ENCODE data around the gene TMEM151B. TPM values are rescaled to one million over a fixed set of nuclear protein-coding genes. Genes with fewer than 3 reads are reported as not detected.

The TMEM151B gene
- total and polyA plus RNA-seq, 2 of the 13 experiments (the other 11 are each of a cell fraction or from before 2014, with no cell fraction given) = not detected

DNA sequence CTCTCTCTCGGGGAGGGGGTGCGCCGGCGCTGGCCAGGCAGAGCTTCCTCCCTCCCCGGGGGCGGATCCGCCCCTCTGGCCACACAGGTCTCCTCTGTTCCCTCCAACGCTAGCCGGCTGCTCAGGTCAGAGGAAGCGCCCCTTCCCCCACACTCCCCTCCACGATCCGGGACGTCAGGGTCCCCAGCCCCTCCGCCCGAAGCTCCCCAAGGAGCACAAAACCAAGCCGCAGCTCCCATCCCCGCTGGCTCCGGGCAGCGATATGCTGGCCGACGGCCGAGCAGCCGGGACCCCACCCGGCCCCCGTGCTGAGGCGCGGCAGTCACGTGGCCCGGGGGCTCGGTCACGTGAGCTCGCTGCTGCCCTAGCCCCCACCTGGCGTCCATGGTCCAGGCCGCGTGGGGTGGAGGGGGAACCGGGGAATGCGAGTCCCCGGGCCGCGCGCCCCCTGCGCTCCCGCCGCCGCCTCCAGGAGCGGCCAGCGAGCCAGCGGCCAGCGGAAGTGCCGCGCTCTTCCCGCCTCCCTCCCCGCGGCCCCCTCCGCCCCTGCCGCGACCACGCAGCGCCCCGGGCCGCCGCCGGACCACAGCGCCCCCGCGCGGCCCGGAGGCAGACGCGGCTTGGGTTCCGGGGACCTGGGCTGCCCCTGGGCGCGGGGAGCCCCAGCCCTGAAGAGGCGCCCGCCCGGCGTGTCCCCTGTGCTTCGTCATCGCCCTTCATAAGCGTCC lies 13.1 kb upstream of the TMEM151B start, which contains the start of gene SLC35B2 (continued):
- TF ChIP-seq, protein P1, sequence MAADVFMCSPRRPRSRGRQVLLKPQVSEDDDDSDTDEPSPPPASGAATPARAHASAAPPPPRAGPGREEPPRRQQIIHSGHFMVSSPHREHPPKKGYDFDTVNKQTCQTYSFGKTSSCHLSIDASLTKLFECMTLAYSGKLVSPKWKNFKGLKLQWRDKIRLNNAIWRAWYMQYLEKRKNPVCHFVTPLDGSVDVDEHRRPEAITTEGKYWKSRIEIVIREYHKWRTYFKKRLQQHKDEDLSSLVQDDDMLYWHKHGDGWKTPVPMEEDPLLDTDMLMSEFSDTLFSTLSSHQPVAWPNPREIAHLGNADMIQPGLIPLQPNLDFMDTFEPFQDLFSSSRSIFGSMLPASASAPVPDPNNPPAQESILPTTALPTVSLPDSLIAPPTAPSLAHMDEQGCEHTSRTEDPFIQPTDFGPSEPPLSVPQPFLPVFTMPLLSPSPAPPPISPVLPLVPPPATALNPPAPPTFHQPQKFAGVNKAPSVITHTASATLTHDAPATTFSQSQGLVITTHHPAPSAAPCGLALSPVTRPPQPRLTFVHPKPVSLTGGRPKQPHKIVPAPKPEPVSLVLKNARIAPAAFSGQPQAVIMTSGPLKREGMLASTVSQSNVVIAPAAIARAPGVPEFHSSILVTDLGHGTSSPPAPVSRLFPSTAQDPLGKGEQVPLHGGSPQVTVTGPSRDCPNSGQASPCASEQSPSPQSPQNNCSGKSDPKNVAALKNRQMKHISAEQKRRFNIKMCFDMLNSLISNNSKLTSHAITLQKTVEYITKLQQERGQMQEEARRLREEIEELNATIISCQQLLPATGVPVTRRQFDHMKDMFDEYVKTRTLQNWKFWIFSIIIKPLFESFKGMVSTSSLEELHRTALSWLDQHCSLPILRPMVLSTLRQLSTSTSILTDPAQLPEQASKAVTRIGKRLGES (CRISPR knock-in tag; IDR thresholded peaks at IDR 0.05; ENCODE audit: borderline replicate concordance) = no peak; the same call in 1 of the 2 replicates
- TF ChIP-seq, protein P2, sequence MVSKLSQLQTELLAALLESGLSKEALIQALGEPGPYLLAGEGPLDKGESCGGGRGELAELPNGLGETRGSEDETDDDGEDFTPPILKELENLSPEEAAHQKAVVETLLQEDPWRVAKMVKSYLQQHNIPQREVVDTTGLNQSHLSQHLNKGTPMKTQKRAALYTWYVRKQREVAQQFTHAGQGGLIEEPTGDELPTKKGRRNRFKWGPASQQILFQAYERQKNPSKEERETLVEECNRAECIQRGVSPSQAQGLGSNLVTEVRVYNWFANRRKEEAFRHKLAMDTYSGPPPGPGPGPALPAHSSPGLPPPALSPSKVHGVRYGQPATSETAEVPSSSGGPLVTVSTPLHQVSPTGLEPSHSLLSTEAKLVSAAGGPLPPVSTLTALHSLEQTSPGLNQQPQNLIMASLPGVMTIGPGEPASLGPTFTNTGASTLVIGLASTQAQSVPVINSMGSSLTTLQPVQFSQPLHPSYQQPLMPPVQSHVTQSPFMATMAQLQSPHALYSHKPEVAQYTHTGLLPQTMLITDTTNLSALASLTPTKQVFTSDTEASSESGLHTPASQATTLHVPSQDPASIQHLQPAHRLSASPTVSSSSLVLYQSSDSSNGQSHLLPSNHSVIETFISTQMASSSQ (IDR thresholded peaks at IDR 0.05; ENCODE audit: low read depth) = no peak
- TF ChIP-seq, protein P2 (CRISPR knock-in tag; IDR thresholded peaks at IDR 0.05; ENCODE audit: borderline replicate concordance) = peak; percentile 71
- peak; percentile 58; the same call in 1 of the 2 replicates for TF ChIP-seq ZNF33A (CRISPR knock-in tag; IDR thresholded peaks at IDR 0.05; ENCODE audit: borderline replicate concordance)
- TF ChIP-seq RFX5 (IDR thresholded peaks at IDR 0.05; ENCODE audit: low read depth, low read length) = no peak
- TF ChIP-seq, protein P3, sequence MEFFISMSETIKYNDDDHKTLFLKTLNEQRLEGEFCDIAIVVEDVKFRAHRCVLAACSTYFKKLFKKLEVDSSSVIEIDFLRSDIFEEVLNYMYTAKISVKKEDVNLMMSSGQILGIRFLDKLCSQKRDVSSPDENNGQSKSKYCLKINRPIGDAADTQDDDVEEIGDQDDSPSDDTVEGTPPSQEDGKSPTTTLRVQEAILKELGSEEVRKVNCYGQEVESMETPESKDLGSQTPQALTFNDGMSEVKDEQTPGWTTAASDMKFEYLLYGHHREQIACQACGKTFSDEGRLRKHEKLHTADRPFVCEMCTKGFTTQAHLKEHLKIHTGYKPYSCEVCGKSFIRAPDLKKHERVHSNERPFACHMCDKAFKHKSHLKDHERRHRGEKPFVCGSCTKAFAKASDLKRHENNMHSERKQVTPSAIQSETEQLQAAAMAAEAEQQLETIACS (CRISPR knock-in tag; IDR thresholded peaks at IDR 0.05) = no peak; the same call in 1 of the 2 replicates
- TF ChIP-seq, protein P4, sequence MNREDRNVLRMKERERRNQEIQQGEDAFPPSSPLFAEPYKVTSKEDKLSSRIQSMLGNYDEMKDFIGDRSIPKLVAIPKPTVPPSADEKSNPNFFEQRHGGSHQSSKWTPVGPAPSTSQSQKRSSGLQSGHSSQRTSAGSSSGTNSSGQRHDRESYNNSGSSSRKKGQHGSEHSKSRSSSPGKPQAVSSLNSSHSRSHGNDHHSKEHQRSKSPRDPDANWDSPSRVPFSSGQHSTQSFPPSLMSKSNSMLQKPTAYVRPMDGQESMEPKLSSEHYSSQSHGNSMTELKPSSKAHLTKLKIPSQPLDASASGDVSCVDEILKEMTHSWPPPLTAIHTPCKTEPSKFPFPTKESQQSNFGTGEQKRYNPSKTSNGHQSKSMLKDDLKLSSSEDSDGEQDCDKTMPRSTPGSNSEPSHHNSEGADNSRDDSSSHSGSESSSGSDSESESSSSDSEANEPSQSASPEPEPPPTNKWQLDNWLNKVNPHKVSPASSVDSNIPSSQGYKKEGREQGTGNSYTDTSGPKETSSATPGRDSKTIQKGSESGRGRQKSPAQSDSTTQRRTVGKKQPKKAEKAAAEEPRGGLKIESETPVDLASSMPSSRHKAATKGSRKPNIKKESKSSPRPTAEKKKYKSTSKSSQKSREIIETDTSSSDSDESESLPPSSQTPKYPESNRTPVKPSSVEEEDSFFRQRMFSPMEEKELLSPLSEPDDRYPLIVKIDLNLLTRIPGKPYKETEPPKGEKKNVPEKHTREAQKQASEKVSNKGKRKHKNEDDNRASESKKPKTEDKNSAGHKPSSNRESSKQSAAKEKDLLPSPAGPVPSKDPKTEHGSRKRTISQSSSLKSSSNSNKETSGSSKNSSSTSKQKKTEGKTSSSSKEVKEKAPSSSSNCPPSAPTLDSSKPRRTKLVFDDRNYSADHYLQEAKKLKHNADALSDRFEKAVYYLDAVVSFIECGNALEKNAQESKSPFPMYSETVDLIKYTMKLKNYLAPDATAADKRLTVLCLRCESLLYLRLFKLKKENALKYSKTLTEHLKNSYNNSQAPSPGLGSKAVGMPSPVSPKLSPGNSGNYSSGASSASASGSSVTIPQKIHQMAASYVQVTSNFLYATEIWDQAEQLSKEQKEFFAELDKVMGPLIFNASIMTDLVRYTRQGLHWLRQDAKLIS (CRISPR knock-in tag; IDR thresholded peaks at IDR 0.05) = peak; percentile 60; the same call in 1 of the 2 replicates
- peak; percentile 78; the same call in 1 of the 2 replicates for TF ChIP-seq ZNF446 (CRISPR knock-in tag; IDR thresholded peaks at IDR 0.05)
- TF ChIP-seq TOPORS (CRISPR knock-in tag; IDR thresholded peaks at IDR 0.05) = peak; percentile 95
- no peak; the same call in 1 of the 2 replicates for TF ChIP-seq ZNF83 (CRISPR knock-in tag; IDR thresholded peaks at IDR 0.05; ENCODE audit: borderline replicate concordance)
- no peak; the same call in none of the 2 replicates for TF ChIP-seq ZNF124 (CRISPR knock-in tag; IDR thresholded peaks at IDR 0.05)
- TF ChIP-seq TP53 (CRISPR knock-in tag; conservative IDR thresholded peaks at IDR 0.05) = no peak
- no peak for TF ChIP-seq ATF7 (IDR thresholded peaks at IDR 0.05)
- no peak; the same call in 1 of the 2 replicates for TF ChIP-seq ATF7 (CRISPR knock-in tag; IDR thresholded peaks at IDR 0.05)
- TF ChIP-seq PRMT3 (CRISPR knock-in tag; IDR thresholded peaks at IDR 0.05; ENCODE audit: borderline replicate concordance, low read depth) = no peak; the same call in none of the 2 replicates
- TF ChIP-seq SIN3A (IDR thresholded peaks at IDR 0.05; ENCODE audit: borderline replicate concordance, low read depth, low read length) = no peak; the same call in 1 of the 2 replicates

Measured in HepG2 (cell line).